H9 (cell line): Measurements from ENCODE around the gene ARHGDIB. TPM values are rescaled to one million over a fixed set of nuclear protein-coding genes. Genes with fewer than 3 reads are reported as not detected.

ENCODE experiments used
- DNase-seq: peaks from one replicate; pipeline ENCODE4 v3.0.0-alpha.2; 2017
- H2AFZ ChIP-seq: one replicate; pipeline ENCODE4 v1.6.1; 2013; ENCODE audit warnings: mild to moderate bottlenecking, low read length, control low read depth, moderate library complexity
- H2AK5ac ChIP-seq: 2 replicates; pipeline ENCODE4 v1.6.1; 2013; ENCODE audit warnings: low read length, control low read depth, mixed read lengths; ENCODE audit not compliant: insufficient read length
- H2BK120ac ChIP-seq: one replicate; pipeline ENCODE4 v1.6.1; 2013; ENCODE audit warnings: low read depth, mild to moderate bottlenecking, low read length, control low read depth, inconsistent platforms; ENCODE audit not compliant: poor library complexity, severe bottlenecking
- H2BK12ac ChIP-seq: 2 replicates; pipeline ENCODE4 v1.6.1; 2013; ENCODE audit warnings: low read length, control low read depth, mixed read lengths, low read depth; ENCODE audit not compliant: insufficient read length
- H2BK15ac ChIP-seq: 2 replicates; pipeline ENCODE4 v1.6.1; 2013; ENCODE audit warnings: low read depth, low read length, control low read depth
- H2BK20ac ChIP-seq: one replicate; pipeline ENCODE4 v1.6.1; 2013; ENCODE audit warnings: low read depth, mild to moderate bottlenecking, low read length, control low read depth, inconsistent platforms; ENCODE audit not compliant: poor library complexity, severe bottlenecking
- H2BK5ac ChIP-seq: 2 replicates; pipeline ENCODE4 v1.6.1; 2013; ENCODE audit warnings: low read length, control low read depth, mixed read lengths; ENCODE audit not compliant: insufficient read length
- H3K14ac ChIP-seq: 2 replicates; pipeline ENCODE4 v1.6.1; 2013; ENCODE audit warnings: low read length, control low read depth; ENCODE audit not compliant: insufficient read depth
- H3K18ac ChIP-seq: 2 replicates; pipeline ENCODE4 v1.6.1; 2013; ENCODE audit warnings: low read depth, mild to moderate bottlenecking, mixed read lengths, low read length, control low read depth; ENCODE audit not compliant: insufficient read length
- H3K23ac ChIP-seq: 2 replicates; pipeline ENCODE4 v1.6.1; 2013; ENCODE audit warnings: low read length, control low read depth, mixed read lengths, low read depth; ENCODE audit not compliant: insufficient read length
- H3K23me2 ChIP-seq: 2 replicates; pipeline ENCODE4 v1.6.1; 2013; ENCODE audit warnings: low read depth, mild to moderate bottlenecking, mixed read lengths, low read length, control low read depth; ENCODE audit not compliant: insufficient read length, poor library complexity, severe bottlenecking
- H3K27ac ChIP-seq: 2 replicates; pipeline ENCODE4 v1.5.1; 2013; ENCODE audit warnings: low read length, control low read depth, mixed read lengths, low read depth; ENCODE audit not compliant: insufficient read length
- H3K27me3 ChIP-seq: 2 replicates; pipeline ENCODE4 v1.6.1; 2013; ENCODE audit warnings: low read length, control low read depth, inconsistent platforms; ENCODE audit not compliant: insufficient read depth
- H3K4ac ChIP-seq: 2 replicates; pipeline ENCODE4 v1.6.1; 2013; ENCODE audit warnings: low read depth, mild to moderate bottlenecking, control low read depth, inconsistent platforms, low read length, moderate library complexity
- H3K4me1 ChIP-seq: 2 replicates; pipeline ENCODE4 v1.6.1; 2013; ENCODE audit warnings: low read length, control low read depth, inconsistent platforms; ENCODE audit not compliant: insufficient read depth
- H3K4me2 ChIP-seq: 2 replicates; pipeline ENCODE4 v1.6.1; 2013; ENCODE audit warnings: low read length, control low read depth, mixed read lengths; ENCODE audit not compliant: insufficient read length, insufficient read depth
- H3K56ac ChIP-seq: 2 replicates; pipeline ENCODE4 v1.6.1; 2013; ENCODE audit warnings: low read depth, mild to moderate bottlenecking, mixed read lengths, low read length, control low read depth; ENCODE audit not compliant: insufficient read length
- H3K79me1 ChIP-seq: 2 replicates; pipeline ENCODE4 v1.6.1; 2013; ENCODE audit warnings: low read depth, mild to moderate bottlenecking, moderate library complexity, low read length, control low read depth, inconsistent platforms; ENCODE audit not compliant: insufficient read depth, poor library complexity, severe bottlenecking
- H3K79me2 ChIP-seq: 2 replicates; pipeline ENCODE4 v1.6.1; 2013; ENCODE audit warnings: low read length, control low read depth, inconsistent platforms; ENCODE audit not compliant: insufficient read depth
- H3K9ac ChIP-seq: 2 replicates; pipeline ENCODE4 v1.6.1; 2013; ENCODE audit warnings: low read length, control low read depth, mixed read lengths; ENCODE audit not compliant: insufficient read length; ENCODE audit errors: extremely low read depth
- H3K9me3 ChIP-seq: one replicate; pipeline ENCODE4 v1.6.1; 2013; ENCODE audit warnings: low read depth, low read length, inconsistent platforms; ENCODE audit not compliant: control insufficient read depth
- H3T11ph ChIP-seq: one replicate; pipeline ENCODE4 v1.6.1; 2013; ENCODE audit warnings: mild to moderate bottlenecking, low read length, control low read depth, inconsistent platforms
- H4K20me1 ChIP-seq: one replicate; pipeline ENCODE4 v1.6.1; 2013; ENCODE audit not compliant: control insufficient read depth, insufficient read length, insufficient read depth
- H4K5ac ChIP-seq: 2 replicates; pipeline ENCODE4 v1.6.1; 2013; ENCODE audit warnings: low read depth, mild to moderate bottlenecking, mixed read lengths, low read length, control low read depth; ENCODE audit not compliant: insufficient read length
- H4K8ac ChIP-seq: replicated peaks from 2 replicates; pipeline ENCODE4 v1.6.1; 2013; ENCODE audit warnings: low read length, control low read depth, mixed read lengths, low read depth; ENCODE audit not compliant: insufficient read length
- H4K91ac ChIP-seq: 2 replicates; pipeline ENCODE4 v1.6.1; 2013; ENCODE audit warnings: low read depth, mild to moderate bottlenecking, moderate library complexity, mixed read lengths, low read length, control low read depth; ENCODE audit not compliant: insufficient read length
- H3K27ac Mint-ChIP-seq, 3 experiments: 2 replicates in 2 of 3; 3 replicates in 1 of 3; pipeline ENCODE4 v1.8.0; 2020 to 2021; ENCODE audit warnings: mixed read lengths in 3 of 3, mild to moderate bottlenecking in 1 of 3, moderate library complexity in 1 of 3
- H3K27me3 Mint-ChIP-seq: 2 replicates; pipeline ENCODE4 v1.8.0; 2021; ENCODE audit warnings: low read depth, mild to moderate bottlenecking, moderate library complexity, mixed read lengths
- H3K36me3 Mint-ChIP-seq, 3 experiments: 2 replicates in 2 of 3; 3 replicates in 1 of 3; pipeline ENCODE4 v1.8.0; 2020 to 2021; ENCODE audit warnings: low read depth in 3 of 3, mixed read lengths in 3 of 3; ENCODE audit not compliant: insufficient read depth in 1 of 3
- H3K4me1 Mint-ChIP-seq, 2 experiments: 2 replicates each; pipeline ENCODE4 v1.8.0; 2020; ENCODE audit warnings: mixed read lengths in 2 of 2
- H3K4me3 Mint-ChIP-seq, 2 experiments: 2 replicates in 1 of 2; 3 replicates in 1 of 2; pipeline ENCODE4 v1.8.0; 2020 to 2021; ENCODE audit warnings: mild to moderate bottlenecking in 2 of 2, mixed read lengths in 2 of 2, moderate library complexity in 1 of 2
- H3K9me3 Mint-ChIP-seq, 2 experiments: 2 replicates in 1 of 2; 3 replicates in 1 of 2; pipeline ENCODE4 v1.8.0; 2020; ENCODE audit warnings: mild to moderate bottlenecking in 2 of 2, mixed read lengths in 2 of 2, moderate library complexity in 1 of 2
- WGBS: extraction: QIAGEN DNeasy Blood & Tissue Kit; methylation state at CpG from one replicate; pipeline ENCODE4 v1.1.7; 2013; ENCODE audit warnings: missing lambda C conversion rate, low lambda C conversion rate, mixed read lengths; ENCODE audit not compliant: insufficient read length; ENCODE audit errors: extremely low coverage; 5-methylcytosine and 5-hydroxymethylcytosine counted together
- total RNA-seq: library from RNA; stranded (reverse); gene quantifications from 2 replicates; pipeline ENCODE4 v1.2.1, GENCODE V29; 2021
- TF ChIP-seq, protein P1 (sequence below): fragments of 200-600 bp; sonication (generic); conservative IDR thresholded peaks from 3 replicates; pipeline ENCODE4 v1.8.0; 2021; ENCODE audit warnings: antibody characterized with exemption, mild to moderate bottlenecking

The ARHGDIB gene
- total RNA-seq, 1 experiment from 2014 or later = 0.44 TPM

DNA sequence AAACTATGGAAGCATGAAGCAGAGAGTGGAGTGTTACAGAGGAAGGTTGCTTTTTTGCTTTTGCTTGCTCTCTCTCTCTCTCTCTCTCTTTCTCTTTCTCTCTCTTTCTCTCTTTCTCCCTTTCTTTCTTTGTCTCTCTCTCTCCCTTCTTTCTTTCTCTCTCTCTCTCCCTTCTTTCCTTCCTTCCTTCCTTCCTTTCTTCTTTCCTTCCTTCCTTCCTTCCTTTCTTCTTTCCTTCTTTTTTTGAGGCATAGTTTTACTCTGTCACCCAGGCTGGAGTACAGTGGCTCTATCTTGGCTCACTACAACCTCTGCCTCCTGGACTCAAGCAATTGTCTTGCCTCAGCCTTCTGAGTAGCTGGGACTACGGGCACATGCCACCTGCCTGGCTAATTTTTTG is 7.6 kb downstream of the ARHGDIB start:
- Histone ChIP-seq H3K14ac (no peak overlapping the region), H3K27ac (no peak overlapping the region), H2BK20ac (no peak overlapping the region), H3K79me2 (no peaks in the 10 kb centered on the region), H4K91ac (no peak overlapping the region), H3T11ph (no peak overlapping the region), H2BK15ac (no peak overlapping the region), H2BK12ac (no peak overlapping the region), H3K9ac (no peak overlapping the region), H4K5ac (no peak overlapping the region), H3K23ac (no peak overlapping the region), H3K4me2 (no peak overlapping the region), H4K8ac (no peak overlapping the region), H2AK5ac (no peak overlapping the region), H3K18ac (no peak overlapping the region), H3K79me1 (no peaks in the 10 kb centered on the region), H3K27me3 (no peaks in the 10 kb centered on the region), H2BK120ac (no peak overlapping the region), H3K23me2 (no peaks in the 10 kb centered on the region), H2AFZ (no peak overlapping the region), H3K4me1 (peaks cover 8% of the 10 kb centered on the region; the same call in 1 of the 2 replicates), H2BK5ac (no peak overlapping the region), H3K4ac (no peak overlapping the region), H3K9me3 (no peaks in the 10 kb centered on the region), H4K20me1 (no peaks in the 10 kb centered on the region), H3K56ac (no peak overlapping the region)
- TF ChIP-seq, protein P1, sequence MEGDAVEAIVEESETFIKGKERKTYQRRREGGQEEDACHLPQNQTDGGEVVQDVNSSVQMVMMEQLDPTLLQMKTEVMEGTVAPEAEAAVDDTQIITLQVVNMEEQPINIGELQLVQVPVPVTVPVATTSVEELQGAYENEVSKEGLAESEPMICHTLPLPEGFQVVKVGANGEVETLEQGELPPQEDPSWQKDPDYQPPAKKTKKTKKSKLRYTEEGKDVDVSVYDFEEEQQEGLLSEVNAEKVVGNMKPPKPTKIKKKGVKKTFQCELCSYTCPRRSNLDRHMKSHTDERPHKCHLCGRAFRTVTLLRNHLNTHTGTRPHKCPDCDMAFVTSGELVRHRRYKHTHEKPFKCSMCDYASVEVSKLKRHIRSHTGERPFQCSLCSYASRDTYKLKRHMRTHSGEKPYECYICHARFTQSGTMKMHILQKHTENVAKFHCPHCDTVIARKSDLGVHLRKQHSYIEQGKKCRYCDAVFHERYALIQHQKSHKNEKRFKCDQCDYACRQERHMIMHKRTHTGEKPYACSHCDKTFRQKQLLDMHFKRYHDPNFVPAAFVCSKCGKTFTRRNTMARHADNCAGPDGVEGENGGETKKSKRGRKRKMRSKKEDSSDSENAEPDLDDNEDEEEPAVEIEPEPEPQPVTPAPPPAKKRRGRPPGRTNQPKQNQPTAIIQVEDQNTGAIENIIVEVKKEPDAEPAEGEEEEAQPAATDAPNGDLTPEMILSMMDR = no peak
- no peak for DNase-seq
- Mint-ChIP-seq H3K4me3 (no peak overlapping the region), H3K27me3 (no peaks in the 10 kb centered on the region; the same call in 1 of the 2 replicates), H3K4me1 (peaks cover 7 to 9% of the 10 kb centered on the region in 2 experiments), H3K27ac (no peak overlapping the region; a peak in 1 of 7 replicates), H3K36me3 (no peaks in the 10 kb centered on the region), H3K9me3 (no peaks in the 10 kb centered on the region)
- WGBS = no CpG with 5 or more reads among the region's 1 CpG
